Stomach (tissue), 4 donors: Measurements from ENCODE around the gene DAB1.

Source experiments
- EP300 ChIP-seq: sonication (generic); formaldehyde crosslinking; IDR thresholded peaks from one replicate; pipeline ENCODE4 v1.6.1; 2017; ENCODE audit warnings: antibody characterized with exemption
- POLR2A ChIP-seq, 4 donors: fragments of 450-650 bp; IDR thresholded peaks; one replicate each; pipeline ENCODE4 v1.6.1; 2016; ENCODE audit warnings: antibody characterized with exemption in 4 of 4, control low read depth in 2 of 4, mild to moderate bottlenecking in 1 of 4, moderate library complexity in 1 of 4
- POLR2AphosphoS5 ChIP-seq, 3 donors: sonication (generic); formaldehyde crosslinking; IDR thresholded peaks; one replicate each; pipeline ENCODE4 v1.6.1; 2016; ENCODE audit warnings: antibody characterized with exemption in 3 of 3
- TF ChIP-seq, protein P1 (sequence below), 7 experiments: fragments of 450-650 bp in 4 of 7; fragments of 200-600 bp in 3 of 7; sonication (generic) in 3 of 7; IDR thresholded peaks; one replicate each; pipeline ENCODE4 v1.5.1; 2016 to 2019; ENCODE audit warnings: antibody characterized with exemption in 7 of 7, control low read depth in 2 of 7, mild to moderate bottlenecking in 1 of 7

GRCh38 chr1:57337623-57338022 is 86.2 kb downstream of the DAB1 start:
- TF ChIP-seq, protein P1, sequence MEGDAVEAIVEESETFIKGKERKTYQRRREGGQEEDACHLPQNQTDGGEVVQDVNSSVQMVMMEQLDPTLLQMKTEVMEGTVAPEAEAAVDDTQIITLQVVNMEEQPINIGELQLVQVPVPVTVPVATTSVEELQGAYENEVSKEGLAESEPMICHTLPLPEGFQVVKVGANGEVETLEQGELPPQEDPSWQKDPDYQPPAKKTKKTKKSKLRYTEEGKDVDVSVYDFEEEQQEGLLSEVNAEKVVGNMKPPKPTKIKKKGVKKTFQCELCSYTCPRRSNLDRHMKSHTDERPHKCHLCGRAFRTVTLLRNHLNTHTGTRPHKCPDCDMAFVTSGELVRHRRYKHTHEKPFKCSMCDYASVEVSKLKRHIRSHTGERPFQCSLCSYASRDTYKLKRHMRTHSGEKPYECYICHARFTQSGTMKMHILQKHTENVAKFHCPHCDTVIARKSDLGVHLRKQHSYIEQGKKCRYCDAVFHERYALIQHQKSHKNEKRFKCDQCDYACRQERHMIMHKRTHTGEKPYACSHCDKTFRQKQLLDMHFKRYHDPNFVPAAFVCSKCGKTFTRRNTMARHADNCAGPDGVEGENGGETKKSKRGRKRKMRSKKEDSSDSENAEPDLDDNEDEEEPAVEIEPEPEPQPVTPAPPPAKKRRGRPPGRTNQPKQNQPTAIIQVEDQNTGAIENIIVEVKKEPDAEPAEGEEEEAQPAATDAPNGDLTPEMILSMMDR (IDR thresholded peaks at IDR 0.05), result no peak
- TF ChIP-seq POLR2A (IDR thresholded peaks at IDR 0.05) (no peak), EP300 (no peak), POLR2AphosphoS5 (IDR thresholded peaks at IDR 0.05) (no peak)
